ENCODE measurements around the gene CENPX. TPM values are rescaled to one million over a fixed set of nuclear protein-coding genes. Genes with fewer than 3 reads are reported as not detected.
A peak's percentile ranks its signal among the peaks of the same experiment; 100 is the strongest.

Gene CENPX
- total and polyA plus RNA-seq, 2 experiments from 2014 or later: 58.2 to 83.2 TPM

GRCh38 chr17:82049521-82049971 is 26.9 kb upstream of the CENPX start:
- TF ChIP-seq EZH2phosphoT487 (IDR thresholded peaks at IDR 0.05; ENCODE audit: low read depth, severe bottlenecking, unreplicated experiment) (no peak), EZH2 (IDR thresholded peaks at IDR 0.05; ENCODE audit: borderline replicate concordance) (no peak), CTCF (IDR thresholded peaks at IDR 0.05; ENCODE audit: poor library complexity) (no peak)
- H3K9me3 ChIP-seq (ENCODE audit: low read depth): no peaks in the 10 kb centered on the region
- no peaks in the 10 kb centered on the region for H3K36me3 ChIP-seq (replicated peaks; ENCODE audit: insufficient read depth, low read depth)
- peaks cover 17% of the 10 kb centered on the region for H3K4me1 ChIP-seq (ENCODE audit: insufficient read depth)
- no peak overlapping the region for H2AFZ ChIP-seq
- peaks cover 3% of the 10 kb centered on the region for H4K20me1 ChIP-seq (ENCODE audit: insufficient read depth, poor library complexity, severe bottlenecking)
- no peak overlapping the region for H3K27ac ChIP-seq
- no peaks in the 10 kb centered on the region for H3K27me3 ChIP-seq
- peak overlapping the region; percentile 98 for H3K4me2 ChIP-seq
- no peak overlapping the region for H3K4me3 ChIP-seq
- 95% methylated on average over 12 of the region's 16 CpGs for WGBS (ENCODE audit: low lambda C conversion rate, missing lambda C conversion rate)
- H3K9me2 ChIP-seq (replicated peaks; ENCODE audit: insufficient read depth): no peaks in the 10 kb centered on the region
- H3K79me2 ChIP-seq: peaks cover 28% of the 10 kb centered on the region
- no peak for DNase-seq (ENCODE audit: low spot score)

GRCh38 chr17:82049106-82049505 is 26.4 kb upstream of the CENPX start:
- no peak for DNase-seq (ENCODE audit: low spot score)
- Histone ChIP-seq H3K27ac (no peak overlapping the region), H3K27me3 (no peaks in the 10 kb centered on the region), H3K9me2 (replicated peaks; ENCODE audit: insufficient read depth) (no peaks in the 10 kb centered on the region), H3K36me3 (replicated peaks; ENCODE audit: insufficient read depth, low read depth) (no peaks in the 10 kb centered on the region), H3K79me2 (peaks cover 28% of the 10 kb centered on the region), H3K4me1 (ENCODE audit: insufficient read depth) (peaks cover 17% of the 10 kb centered on the region), H3K9me3 (ENCODE audit: low read depth) (no peaks in the 10 kb centered on the region), H3K4me2 (no peak overlapping the region), H4K20me1 (ENCODE audit: insufficient read depth, poor library complexity, severe bottlenecking) (peaks cover 3% of the 10 kb centered on the region), H2AFZ (no peak overlapping the region), H3K4me3 (no peak overlapping the region)
- WGBS (ENCODE audit: low lambda C conversion rate, missing lambda C conversion rate): 92% methylated on average over 6 of the region's 8 CpGs
- TF ChIP-seq CTCF (IDR thresholded peaks at IDR 0.05; ENCODE audit: poor library complexity): no peak
- no peak for TF ChIP-seq EZH2phosphoT487 (IDR thresholded peaks at IDR 0.05; ENCODE audit: low read depth, severe bottlenecking, unreplicated experiment)
- TF ChIP-seq EZH2 (IDR thresholded peaks at IDR 0.05; ENCODE audit: borderline replicate concordance): no peak

- H4K20me1 ChIP-seq (ENCODE audit: insufficient read depth, poor library complexity, severe bottlenecking): peaks cover 3% of the 10 kb centered on the region
- WGBS (ENCODE audit: low lambda C conversion rate, missing lambda C conversion rate): 95% methylated on average over 14 of the region's 20 CpGs
- no peak overlapping the region for H3K4me2 ChIP-seq
- no peak overlapping the region for H3K27ac ChIP-seq
- no peak overlapping the region for H3K4me3 ChIP-seq
- peaks cover 28% of the 10 kb centered on the region for H3K79me2 ChIP-seq
- H3K27me3 ChIP-seq: no peaks in the 10 kb centered on the region
- peaks cover 17% of the 10 kb centered on the region for H3K4me1 ChIP-seq (ENCODE audit: insufficient read depth)
- H3K36me3 ChIP-seq (replicated peaks; ENCODE audit: insufficient read depth, low read depth): no peaks in the 10 kb centered on the region
- TF ChIP-seq EZH2phosphoT487 (IDR thresholded peaks at IDR 0.05; ENCODE audit: low read depth, severe bottlenecking, unreplicated experiment) (no peak), EZH2 (IDR thresholded peaks at IDR 0.05; ENCODE audit: borderline replicate concordance) (no peak), CTCF (IDR thresholded peaks at IDR 0.05; ENCODE audit: poor library complexity) (no peak)
- no peaks in the 10 kb centered on the region for H3K9me3 ChIP-seq (ENCODE audit: low read depth)
- no peaks in the 10 kb centered on the region for H3K9me2 ChIP-seq (replicated peaks; ENCODE audit: insufficient read depth)
- no peak overlapping the region for H2AFZ ChIP-seq
- no peak for DNase-seq (ENCODE audit: low spot score)
Measured at GRCh38 chr17:82048571-82048971, 25.9 kb upstream of the CENPX start.
